CD14-positive monocyte (primary cell): Measurements from ENCODE around the gene DHX15. TPM values are rescaled to one million over a fixed set of nuclear protein-coding genes. Genes with fewer than 3 reads are reported as not detected.
A peak's percentile ranks its signal among the peaks of the same experiment; 100 is the strongest.

Experiments used
- DNase-seq, 3 donors: peaks; one replicate each; pipeline ENCODE4 v3.0.0-alpha.2; 2011 to 2022
- H2AFZ ChIP-seq: 2 replicates; pipeline ENCODE4 v1.6.0; 2012; ENCODE audit warnings: mild to moderate bottlenecking, low read depth, low read length, inconsistent platforms; ENCODE audit not compliant: insufficient read depth, poor library complexity, severe bottlenecking
- H3K27ac ChIP-seq, 2 donors: 1 replicate in 1 of 2; 2 replicates in 1 of 2; pipeline ENCODE4 v1.5.1; 2012 to 2013; ENCODE audit warnings: low read length in 2 of 2, control low read depth in 1 of 2, inconsistent platforms in 1 of 2, low read depth in 1 of 2, mild to moderate bottlenecking in 1 of 2
- H3K27me3 ChIP-seq, 2 donors: one replicate each; pipeline versions ENCODE4 v1.6.0 to v1.6.1; 2011 to 2013; ENCODE audit warnings: low read length in 2 of 2; ENCODE audit not compliant: control insufficient read depth in 2 of 2, insufficient read depth in 2 of 2
- H3K36me3 ChIP-seq, 2 donors: replicated peaks in 1 of 2; 1 replicate in 1 of 2; 2 replicates in 1 of 2; pipeline versions ENCODE4 v1.5.1 to v1.6.1; 2012 to 2013; ENCODE audit warnings: low read length in 2 of 2, control low read depth in 1 of 2, inconsistent platforms in 1 of 2, mild to moderate bottlenecking in 1 of 2; ENCODE audit not compliant: insufficient read depth in 2 of 2, control insufficient read depth in 1 of 2
- H3K4me1 ChIP-seq, 2 donors: 1 replicate in 1 of 2; 2 replicates in 1 of 2; pipeline versions ENCODE4 v1.5.1 to v1.6.1; 2012 to 2013; ENCODE audit warnings: low read length in 2 of 2, control low read depth in 1 of 2, inconsistent platforms in 1 of 2, mild to moderate bottlenecking in 1 of 2, moderate library complexity in 1 of 2; ENCODE audit not compliant: insufficient read depth in 2 of 2, control insufficient read depth in 1 of 2
- H3K4me2 ChIP-seq: replicated peaks from 2 replicates; pipeline ENCODE3; 2012; ENCODE audit warnings: low read length, moderate library complexity, mild to moderate bottlenecking; ENCODE audit not compliant: poor library complexity, severe bottlenecking; ENCODE audit errors: extremely low read depth
- H3K4me3 ChIP-seq, 3 experiments: fragments of 200-600 bp in 1 of 3; sonication (generic) in 1 of 3; replicated peaks in 1 of 3; 1 replicate in 2 of 3; 2 replicates in 1 of 3; pipeline ENCODE4 v1.5.1; 2011 to 2013; ENCODE audit warnings: low read length in 3 of 3, mild to moderate bottlenecking in 3 of 3, control low read depth in 2 of 3, low read depth in 2 of 3, inconsistent platforms in 1 of 3, moderate library complexity in 1 of 3
- H3K79me2 ChIP-seq: 2 replicates; pipeline ENCODE4 v1.6.0; 2012; ENCODE audit warnings: mild to moderate bottlenecking, control low read depth, inconsistent platforms, low read length, moderate library complexity; ENCODE audit not compliant: insufficient read depth
- H3K9ac ChIP-seq: 2 replicates; pipeline ENCODE4 v1.6.0; 2017; ENCODE audit warnings: low read length, mild to moderate bottlenecking; ENCODE audit not compliant: insufficient read depth, poor library complexity, severe bottlenecking
- H3K9me3 ChIP-seq, 2 donors: replicated peaks in 1 of 2; 1 replicate in 1 of 2; 2 replicates in 1 of 2; pipeline versions ENCODE4 v1.5.1 to v1.6.1; 2012 to 2013; ENCODE audit warnings: low read length in 2 of 2, control low read depth in 1 of 2; ENCODE audit not compliant: control insufficient read depth in 1 of 2, insufficient read depth in 1 of 2
- H4K20me1 ChIP-seq: 2 replicates; pipeline ENCODE4 v1.6.0; 2012; ENCODE audit warnings: mild to moderate bottlenecking, low read length, control low read depth, moderate library complexity; ENCODE audit not compliant: insufficient read depth
- H3K27ac Mint-ChIP-seq, 7 donors: one replicate each; pipeline ENCODE4 v1.8.0; 2020; ENCODE audit warnings: mild to moderate bottlenecking in 7 of 7, mixed read lengths in 7 of 7, moderate library complexity in 6 of 7, inconsistent platforms in 2 of 7
- H3K27me3 Mint-ChIP-seq, 3 donors: one replicate each; pipeline ENCODE4 v1.8.0; 2021 to 2022; ENCODE audit warnings: low read depth in 3 of 3, mild to moderate bottlenecking in 3 of 3, mixed read lengths in 3 of 3, moderate library complexity in 3 of 3, inconsistent platforms in 1 of 3
- H3K36me3 Mint-ChIP-seq, 2 donors: one replicate each; pipeline ENCODE4 v1.8.0; 2020; ENCODE audit warnings: mixed read lengths in 2 of 2, inconsistent platforms in 1 of 2, mild to moderate bottlenecking in 1 of 2
- H3K4me1 Mint-ChIP-seq: one replicate; pipeline ENCODE4 v1.8.0; 2020; ENCODE audit warnings: mild to moderate bottlenecking, mixed read lengths
- H3K4me3 Mint-ChIP-seq, 2 donors: one replicate each; pipeline ENCODE4 v1.8.0; 2020; ENCODE audit warnings: mild to moderate bottlenecking in 2 of 2, mixed read lengths in 2 of 2, moderate library complexity in 1 of 2
- H3K9me3 Mint-ChIP-seq, 7 donors: one replicate each; pipeline ENCODE4 v1.8.0; 2020 to 2022; ENCODE audit warnings: mixed read lengths in 7 of 7, mild to moderate bottlenecking in 6 of 7, moderate library complexity in 6 of 7, inconsistent platforms in 2 of 7
- WGBS: methylation state at CpG from one replicate; pipeline ENCODE4 v1.1.5; 2013; ENCODE audit warnings: missing lambda C conversion rate; ENCODE audit not compliant: insufficient coverage; 5-methylcytosine and 5-hydroxymethylcytosine counted together
- intact Hi-C, 2 donors: fragments of 100-400 bp; cut with micrococcal nuclease; formaldehyde crosslinking; loops; one replicate each; pipeline versions ENCODE4 v1.15.0 to v1.15.1; 2023
- polyA plus RNA-seq, 3 donors: library from polyadenylated mRNA; depleted of rRNA in 1 of 3; unstranded in 2 of 3; stranded (reverse) in 1 of 3; fragments of 300-500 nt in 2 of 3; fragments of >200 nt in 1 of 3; fragmentation: Illumina TruSeq in 2 of 3; gene quantifications; 1 replicate in 2 of 3; 2 replicates in 1 of 3; pipeline ENCODE4 v1.2.3, GENCODE V29; 2012 to 2021
- TF ChIP-seq, protein P1 (sequence below): fragments of 200-600 bp; IDR thresholded peaks from one replicate; pipeline ENCODE4 v1.8.0; 2022; ENCODE audit warnings: antibody characterized with exemption, mild to moderate bottlenecking

Gene DHX15
- polyA plus RNA-seq, 3 donors: 27.2 to 77.7 (median 37.5) TPM

DNA sequence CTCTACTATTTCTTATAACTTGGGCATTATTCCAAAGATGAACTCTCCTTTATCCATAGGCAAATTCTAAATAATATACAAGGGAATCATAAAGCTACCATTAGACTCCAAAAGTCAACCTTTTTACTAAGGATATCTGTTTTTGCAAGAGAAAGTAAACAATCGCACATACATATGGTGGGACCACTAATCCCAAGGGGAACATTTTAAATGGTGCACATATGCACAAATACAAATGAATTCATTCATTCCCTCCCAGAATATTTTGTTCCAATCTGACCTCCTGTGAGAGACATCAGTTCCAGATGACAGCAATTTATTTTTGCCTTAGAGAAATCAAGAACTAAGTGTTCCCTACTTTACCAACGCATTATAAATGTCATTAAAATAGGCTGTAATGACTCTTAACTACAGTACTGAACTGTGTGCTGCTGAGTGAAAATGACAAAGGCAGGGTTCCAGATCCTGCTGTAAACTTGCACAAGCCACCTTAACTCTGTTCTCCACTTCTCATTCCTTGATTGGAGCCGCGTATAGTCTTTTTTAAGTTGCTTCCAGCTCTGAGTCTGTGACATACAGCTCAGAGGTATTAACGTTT is 2.0 kb downstream of the DHX15 start:
- H3K9me3 Mint-ChIP-seq: no peaks in the 10 kb centered on the region
- peaks cover 45% of the 10 kb centered on the region for H3K4me1 Mint-ChIP-seq
- H3K4me3 ChIP-seq: peak overlapping the region in 2 of 3 experiments; percentile 80 to 88
- H3K9me3 ChIP-seq: no peaks in the 10 kb centered on the region
- peaks cover 71% of the 10 kb centered on the region for H3K79me2 ChIP-seq
- H2AFZ ChIP-seq: no peak overlapping the region
- peaks cover 3 to 7% of the 10 kb centered on the region in 2 donors for H3K36me3 ChIP-seq
- peaks cover 19 to 40% of the 10 kb centered on the region in 2 donors for H3K4me1 ChIP-seq
- H3K36me3 Mint-ChIP-seq: peaks cover 3 to 12% of the 10 kb centered on the region in 2 donors
- H3K27me3 ChIP-seq: no peaks in the 10 kb centered on the region
- peak overlapping the region in 1 of 2 donors; percentile 97 for H3K27ac ChIP-seq
- TF ChIP-seq, protein P1, sequence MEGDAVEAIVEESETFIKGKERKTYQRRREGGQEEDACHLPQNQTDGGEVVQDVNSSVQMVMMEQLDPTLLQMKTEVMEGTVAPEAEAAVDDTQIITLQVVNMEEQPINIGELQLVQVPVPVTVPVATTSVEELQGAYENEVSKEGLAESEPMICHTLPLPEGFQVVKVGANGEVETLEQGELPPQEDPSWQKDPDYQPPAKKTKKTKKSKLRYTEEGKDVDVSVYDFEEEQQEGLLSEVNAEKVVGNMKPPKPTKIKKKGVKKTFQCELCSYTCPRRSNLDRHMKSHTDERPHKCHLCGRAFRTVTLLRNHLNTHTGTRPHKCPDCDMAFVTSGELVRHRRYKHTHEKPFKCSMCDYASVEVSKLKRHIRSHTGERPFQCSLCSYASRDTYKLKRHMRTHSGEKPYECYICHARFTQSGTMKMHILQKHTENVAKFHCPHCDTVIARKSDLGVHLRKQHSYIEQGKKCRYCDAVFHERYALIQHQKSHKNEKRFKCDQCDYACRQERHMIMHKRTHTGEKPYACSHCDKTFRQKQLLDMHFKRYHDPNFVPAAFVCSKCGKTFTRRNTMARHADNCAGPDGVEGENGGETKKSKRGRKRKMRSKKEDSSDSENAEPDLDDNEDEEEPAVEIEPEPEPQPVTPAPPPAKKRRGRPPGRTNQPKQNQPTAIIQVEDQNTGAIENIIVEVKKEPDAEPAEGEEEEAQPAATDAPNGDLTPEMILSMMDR: no peak
- WGBS: no CpG with 5 or more reads among the region's 5 CpGs
- intact Hi-C loops: loop anchor here (5.0 to 10.0 kb wide), 3 partner anchors 580 to 732 kb away; partner anchors contain the start of genes PI4K2B (in 1 of the 2), SEPSECS (in 1 of the 2) and ZCCHC4 (in 1 of the 2)
- no peak for DNase-seq
- peak overlapping the region in 6 of 7 donors; percentile 27 to 99 (median 85) for H3K27ac Mint-ChIP-seq
- H3K27me3 Mint-ChIP-seq: no peaks in the 10 kb centered on the region
- peak overlapping the region; percentile 29 to 99 for H3K4me3 Mint-ChIP-seq
- peak overlapping the region; percentile 99 for H3K9ac ChIP-seq
- H4K20me1 ChIP-seq: peaks cover 62% of the 10 kb centered on the region
- H3K4me2 ChIP-seq: peak overlapping the region; percentile 77

DNA sequence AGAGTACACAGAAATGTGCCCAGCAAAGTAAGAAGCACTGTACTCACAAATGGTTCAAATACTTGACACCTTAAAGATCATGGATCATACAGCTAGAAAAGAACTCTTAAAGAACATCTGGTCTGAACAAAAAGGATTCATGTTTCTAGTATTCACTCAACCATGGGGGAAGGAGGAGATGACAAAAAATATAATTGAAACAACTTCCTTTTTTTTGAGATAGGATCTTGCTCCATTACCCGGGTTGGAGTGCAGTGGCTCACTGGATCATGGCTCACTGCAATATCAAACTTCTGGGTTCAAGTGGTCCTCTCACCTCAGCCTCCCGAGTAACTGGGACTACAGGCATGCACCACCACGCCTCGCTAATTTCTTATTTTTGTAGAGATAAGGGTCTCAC is 6.0 kb downstream of the DHX15 start:
- Histone ChIP-seq H3K27ac (peak overlapping the region in 1 of 2 donors; percentile 65), H3K36me3 (peaks cover 32 to 44% of the 10 kb centered on the region in 2 donors), H3K4me2 (no peak overlapping the region), H4K20me1 (peaks cover 98% of the 10 kb centered on the region), H2AFZ (no peak overlapping the region), H3K4me1 (peaks cover 14 to 40% of the 10 kb centered on the region in 2 donors), H3K9me3 (no peaks in the 10 kb centered on the region), H3K4me3 (no peak overlapping the region), H3K79me2 (peaks cover 100% of the 10 kb centered on the region), H3K27me3 (no peaks in the 10 kb centered on the region), H3K9ac (no peak overlapping the region)
- Mint-ChIP-seq H3K36me3 (peaks cover 30 to 46% of the 10 kb centered on the region in 2 donors), H3K4me3 (no peak overlapping the region), H3K27me3 (no peaks in the 10 kb centered on the region), H3K27ac (peak overlapping the region in 6 of 7 donors; percentile 5 to 74 (median 70)), H3K9me3 (no peaks in the 10 kb centered on the region), H3K4me1 (peaks cover 41% of the 10 kb centered on the region)
- peak in 2 of 3 donors; percentile 6 to 14 for DNase-seq
- WGBS: 70% methylated on average over 4 of the region's 4 CpGs
- TF ChIP-seq, protein P1: no peak
- intact Hi-C loops: loop anchor here in 1 of 2 donors (10.0 kb wide), 1 partner anchor 326 kb away; no protein-coding TSS in a partner anchor
